Activated T-cell treated with anti-CD3 and anti-CD28 coated beads, Interleukin-2, amount 50 U/mL, for 1 hour (primary cell): Measurements from ENCODE around the gene LSM10.

Source experiments
- DNase-seq: peaks from one replicate; pipeline ENCODE4 v3.0.0-alpha.2; 2020

LSM10 gene

GRCh38 chr1:36382231-36382630 is 15.5 kb downstream of the LSM10 start:
- no peak for DNase-seq

GRCh38 chr1:36381405-36381804 is 16.3 kb downstream of the LSM10 start:
- no peak for DNase-seq

- no peak for DNase-seq
Observed at GRCh38 chr1:36380782-36381181, 16.9 kb downstream of the LSM10 start.

DNA sequence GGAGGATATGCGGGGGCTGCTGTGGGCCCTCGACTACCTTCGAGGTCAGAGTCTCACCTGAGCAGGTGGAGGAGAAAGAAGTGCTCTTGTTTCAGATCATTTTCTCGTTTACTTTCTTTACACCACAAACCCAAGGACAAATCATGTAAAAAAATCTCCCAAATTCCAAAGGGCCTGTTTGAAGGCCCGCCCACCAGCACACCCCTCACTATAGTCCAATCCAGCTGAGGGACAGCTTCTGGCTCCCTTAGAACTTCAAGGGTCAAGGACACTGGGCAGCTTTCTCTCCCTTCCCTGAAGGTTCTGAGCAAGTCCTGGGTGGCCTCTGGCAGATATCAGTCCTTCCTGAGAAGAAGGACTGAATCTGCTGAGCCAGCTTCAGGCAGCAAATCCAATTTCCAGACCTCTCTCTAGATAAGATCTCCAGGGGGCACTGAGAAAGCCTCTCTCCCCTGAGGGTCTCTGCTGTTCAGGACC is 17.5 kb downstream of the LSM10 start:
- DNase-seq = no peak

DNA sequence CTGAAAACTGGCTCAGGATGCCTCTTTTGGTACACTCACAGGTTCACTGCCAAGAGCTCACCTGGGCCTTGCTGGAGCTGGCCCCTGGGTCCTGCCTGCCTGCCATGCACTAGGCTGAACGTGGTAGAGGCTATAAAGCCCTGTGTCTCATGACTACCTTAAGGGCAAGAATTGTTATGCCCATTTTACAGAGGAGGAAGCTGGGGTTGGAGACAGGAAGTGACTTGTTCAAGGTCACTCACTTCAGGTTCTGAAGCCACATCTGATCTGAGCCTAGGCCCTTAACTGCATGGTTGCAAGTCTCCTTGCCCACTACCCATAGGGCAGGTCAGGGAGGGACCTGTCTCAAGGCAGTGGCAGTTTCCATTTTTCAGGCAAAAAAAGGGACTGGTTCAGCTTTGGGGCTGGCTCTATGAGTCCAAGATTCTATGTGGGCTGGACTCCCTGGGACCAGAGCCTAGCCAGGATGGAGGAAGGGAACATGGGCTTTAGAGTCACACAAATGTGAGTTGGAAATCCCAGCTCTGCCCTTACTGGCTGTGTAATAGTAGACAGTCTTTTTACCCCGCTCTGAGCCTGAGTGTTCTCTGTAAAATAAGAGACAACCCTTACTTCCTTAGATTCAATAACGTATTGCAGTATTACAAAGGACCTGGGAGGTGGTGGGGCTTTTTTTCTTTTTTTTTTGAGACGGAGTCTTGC is 19.8 kb downstream of the LSM10 start:
- DNase-seq = no peak

- DNase-seq = no peak
Observed at GRCh38 chr1:36372617-36373016, 25.1 kb downstream of the LSM10 start.

DNA sequence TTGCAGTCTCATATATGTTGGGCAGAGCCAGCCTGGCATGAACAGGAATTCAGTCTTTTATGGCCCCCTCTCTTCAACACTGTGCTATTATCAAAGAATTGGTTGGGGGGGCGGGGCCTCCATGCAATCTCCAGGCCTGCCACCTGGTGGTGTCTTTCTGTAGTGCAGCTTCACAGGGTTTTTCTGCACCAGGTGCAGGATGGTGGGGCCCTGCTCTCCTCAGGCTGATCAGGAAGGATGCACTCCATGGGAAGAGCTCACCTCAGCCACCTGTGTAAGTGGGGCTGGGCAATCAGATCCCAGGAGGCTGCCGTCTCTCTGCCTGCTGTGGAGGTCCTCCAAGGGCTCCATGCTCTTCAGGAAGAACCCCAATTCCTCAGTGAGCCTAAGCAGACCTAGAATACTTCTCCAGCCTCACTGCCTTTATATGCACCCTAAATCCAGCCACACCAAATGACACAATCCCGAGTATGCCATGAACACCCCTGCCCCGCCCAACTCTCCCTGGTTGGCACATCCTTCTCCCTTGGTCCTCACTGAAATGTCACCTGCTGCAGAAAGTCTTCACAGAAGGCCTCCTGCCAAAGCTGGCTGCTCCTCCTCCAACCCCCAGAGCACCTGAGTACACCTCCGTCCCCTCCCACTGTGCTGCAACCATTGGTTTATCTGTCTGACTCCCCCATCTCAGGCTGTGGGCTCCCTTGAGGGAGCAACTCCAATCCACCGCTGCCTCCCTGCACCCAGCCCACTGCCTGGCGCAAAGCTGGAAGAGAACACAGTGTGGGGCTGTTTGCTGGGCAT is 28.4 kb downstream of the LSM10 start:
- DNase-seq = peak; percentile 87

DNA sequence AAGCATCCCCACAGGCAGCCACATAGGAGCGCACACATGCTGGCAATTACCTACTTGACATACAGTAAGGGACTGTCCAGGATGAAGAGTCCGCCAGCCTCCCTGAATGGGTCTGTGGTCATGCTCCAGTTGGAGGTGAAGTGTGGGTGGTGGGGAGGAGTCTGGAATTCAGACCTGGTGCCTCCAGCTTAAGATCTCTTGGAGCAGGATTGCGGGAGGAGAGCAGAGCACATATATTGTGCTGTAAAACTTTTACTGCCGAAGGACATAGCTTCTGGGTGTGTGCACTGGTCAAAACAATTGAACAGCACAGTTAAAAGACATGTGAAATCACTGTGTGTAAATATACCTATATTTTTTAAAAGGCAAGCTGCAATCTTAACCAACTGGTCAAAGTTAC is 29.9 kb downstream of the LSM10 start:
- no peak for DNase-seq

DNA sequence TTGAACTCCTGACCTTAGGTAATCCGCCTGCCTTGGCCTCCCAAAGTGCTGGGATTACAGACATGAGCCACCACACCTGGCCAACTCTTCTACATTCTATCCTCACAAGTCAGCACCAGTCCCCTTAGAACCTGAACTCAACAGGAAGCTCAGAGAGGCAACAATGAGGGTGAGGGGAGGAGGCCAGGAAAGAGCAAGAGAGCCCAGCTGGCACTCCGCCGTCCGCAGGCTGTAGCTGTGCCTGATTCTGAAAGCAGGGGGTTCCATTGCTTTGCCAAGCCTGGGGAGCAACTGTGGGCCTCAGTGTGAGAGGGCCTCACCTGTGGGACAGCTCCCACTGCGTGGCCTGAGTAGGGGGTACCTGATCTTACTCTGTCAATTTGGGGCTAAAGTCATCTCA is 30.6 kb downstream of the LSM10 start:
- DNase-seq = no peak

GRCh38 chr1:36366091-36366661 is 31.5 kb downstream of the LSM10 start:
- peak; percentile 60 for DNase-seq

- no peak for DNase-seq
Observed at GRCh38 chr1:36365381-36365780, 32.3 kb downstream of the LSM10 start.

GRCh38 chr1:36359911-36360550 is 37.7 kb downstream of the LSM10 start:
- DNase-seq = no peak

DNA sequence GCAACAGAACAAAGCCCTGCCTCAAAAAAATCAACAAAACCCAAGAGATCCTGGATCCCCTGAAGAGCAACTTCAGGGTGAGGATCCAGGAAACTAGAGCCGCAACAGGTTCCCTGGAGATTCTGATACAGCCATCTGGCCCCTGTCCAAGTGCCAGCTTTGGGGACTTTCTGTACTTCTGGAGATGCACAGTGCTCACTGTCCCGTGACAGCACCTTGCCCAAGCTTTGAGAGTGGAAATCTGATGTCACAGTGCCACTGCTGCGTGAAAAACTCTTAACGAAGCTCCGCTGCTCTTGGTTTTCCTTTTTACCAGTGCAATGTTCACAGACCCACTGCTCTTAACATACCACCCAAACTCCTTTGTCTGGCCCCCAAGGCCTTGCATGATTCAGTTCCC is 38.3 kb downstream of the LSM10 start:
- DNase-seq = no peak

GRCh38 chr1:36358514-36359084 is 39.1 kb downstream of the LSM10 start:
- DNase-seq = no peak

GRCh38 chr1:36355811-36356210 is 41.9 kb downstream of the LSM10 start:
- DNase-seq = no peak

DNA sequence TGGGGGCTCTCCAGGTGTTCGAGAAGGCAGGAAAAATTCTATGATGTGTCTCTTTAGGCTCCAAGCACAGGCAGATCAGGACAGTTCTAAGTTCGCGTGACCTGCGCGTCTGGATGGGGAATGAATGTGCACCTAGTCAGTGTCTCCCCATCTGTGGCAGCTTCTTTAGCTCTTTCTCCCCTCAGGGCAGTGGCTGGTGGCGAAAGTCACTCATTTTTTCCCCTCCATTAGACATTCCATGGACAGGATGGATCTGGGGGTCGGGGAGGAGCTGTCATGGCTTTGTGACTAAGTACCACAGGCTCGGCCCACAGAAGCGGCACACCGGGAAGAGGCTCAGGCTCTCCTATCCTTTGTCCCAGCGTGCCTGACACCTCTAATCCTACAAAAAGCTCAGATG is 43.2 kb downstream of the LSM10 start:
- no peak for DNase-seq

DNA sequence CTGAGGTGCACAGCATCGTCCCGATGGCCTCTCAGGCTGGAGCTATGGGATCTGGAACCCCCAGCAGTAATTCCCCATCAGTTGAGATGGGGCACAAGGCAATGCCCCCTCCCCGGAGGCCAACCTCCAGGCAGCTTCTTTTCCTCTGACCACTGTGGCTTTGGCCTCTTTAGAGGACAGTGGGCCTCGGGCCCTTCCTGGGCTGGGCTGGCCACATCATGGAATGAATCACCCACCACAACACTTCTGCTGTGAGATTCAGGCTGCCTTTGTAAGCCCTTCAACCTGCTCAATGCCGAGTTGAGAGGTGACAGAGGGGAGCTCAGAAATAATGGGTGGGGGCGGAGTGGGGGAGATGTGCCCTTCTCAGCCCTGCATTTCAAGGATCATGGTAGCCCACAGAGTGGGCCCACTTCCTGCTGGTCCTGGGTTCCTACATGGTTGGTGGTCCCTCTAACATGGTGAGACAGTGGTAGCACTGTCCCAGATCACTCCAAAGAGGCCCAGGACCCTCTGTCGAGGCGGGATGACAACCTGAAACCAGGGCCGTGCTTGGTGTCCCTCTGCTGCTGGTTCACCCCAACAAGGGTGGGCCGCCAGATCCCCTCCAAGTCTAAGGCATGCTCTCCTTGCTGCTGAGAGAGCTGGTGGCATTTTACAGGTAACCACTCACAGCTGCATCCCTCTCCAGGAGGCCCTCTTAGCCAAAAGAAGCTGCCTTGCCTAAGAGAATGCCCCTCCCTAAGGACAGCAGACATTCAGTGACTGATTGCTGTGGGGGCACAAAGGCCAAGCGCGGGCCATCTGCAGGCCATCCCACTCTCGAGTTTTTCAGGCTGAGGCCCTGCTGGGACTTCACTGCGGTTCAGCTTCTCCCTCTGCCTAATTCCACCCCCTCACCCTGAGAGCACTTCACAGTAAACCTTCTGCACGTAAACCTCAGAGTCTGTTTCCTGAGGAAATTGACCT is 44.5 kb downstream of the LSM10 start:
- no peak for DNase-seq

DNA sequence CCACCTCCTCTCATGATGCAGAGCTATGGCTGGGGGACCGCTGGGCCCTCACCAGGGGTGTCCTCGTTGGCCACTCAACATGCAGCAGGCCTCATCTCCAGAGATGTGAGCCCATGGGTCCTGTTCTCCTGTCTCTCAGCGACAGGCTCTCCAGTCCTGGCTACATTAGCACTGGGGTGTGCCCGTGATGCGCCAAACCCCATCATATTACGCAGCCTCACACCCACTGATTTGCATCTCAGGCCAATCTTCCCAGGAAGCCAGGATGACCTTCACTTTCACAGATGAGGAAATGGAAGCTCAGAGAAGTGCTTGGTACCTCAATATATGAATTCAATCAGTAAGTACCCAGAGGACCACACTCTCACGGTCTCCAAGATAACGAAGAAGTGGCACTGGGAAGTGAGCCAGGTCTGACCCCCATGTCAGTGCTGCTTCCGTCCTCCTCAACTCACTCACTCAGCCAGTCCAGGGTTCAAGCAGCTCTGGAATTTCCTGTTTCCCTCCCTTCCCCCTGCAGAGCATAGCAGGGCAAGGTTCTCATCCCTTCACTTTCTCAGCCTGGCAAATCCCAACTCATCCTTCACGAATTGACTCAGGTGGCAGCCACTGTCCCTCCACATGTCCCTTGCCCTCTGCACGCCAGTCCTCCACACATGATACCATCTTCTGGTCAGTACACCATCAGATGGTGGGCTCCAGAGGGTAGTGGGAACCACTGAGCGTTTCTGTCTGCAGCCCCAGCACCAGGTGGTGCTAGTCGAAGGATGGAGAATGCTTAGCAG is 45.4 kb downstream of the LSM10 start:
- no peak for DNase-seq

DNA sequence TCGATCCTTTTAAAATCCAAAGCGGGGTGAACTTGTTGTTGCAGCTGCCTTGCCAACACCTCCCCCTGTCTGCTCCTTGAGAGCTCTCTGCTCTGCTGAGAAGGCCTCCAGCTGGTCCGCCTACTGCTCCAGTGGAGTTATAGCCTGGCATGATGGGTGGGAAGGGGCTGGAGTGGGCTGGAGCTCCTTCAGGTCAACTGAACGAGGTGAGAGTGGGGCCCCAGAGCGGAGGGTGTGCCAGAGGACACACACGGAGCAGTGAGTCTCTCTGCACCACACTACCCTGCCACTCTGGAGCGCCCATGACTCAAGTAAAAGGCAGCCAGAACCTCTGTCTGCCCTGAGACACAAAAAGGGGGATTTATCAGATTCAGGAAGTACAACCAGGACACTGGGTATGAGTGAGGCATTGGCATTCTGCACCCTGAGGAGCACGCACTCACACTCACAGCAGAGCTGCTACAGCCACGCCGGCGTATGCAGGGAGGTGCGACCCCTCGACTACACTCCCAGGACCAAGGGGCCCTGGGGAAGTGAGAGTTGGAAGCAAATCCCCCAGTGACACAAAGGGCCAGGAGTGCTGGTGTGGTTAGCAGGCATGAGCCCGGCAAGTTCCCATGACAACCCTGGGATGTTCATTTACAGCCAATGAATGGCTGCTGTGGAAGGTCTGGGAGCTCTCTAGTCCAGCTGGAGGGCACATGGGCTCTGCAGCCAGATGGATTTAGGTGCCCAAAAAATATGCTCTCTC is 46.3 kb downstream of the LSM10 start:
- DNase-seq = no peak

DNA sequence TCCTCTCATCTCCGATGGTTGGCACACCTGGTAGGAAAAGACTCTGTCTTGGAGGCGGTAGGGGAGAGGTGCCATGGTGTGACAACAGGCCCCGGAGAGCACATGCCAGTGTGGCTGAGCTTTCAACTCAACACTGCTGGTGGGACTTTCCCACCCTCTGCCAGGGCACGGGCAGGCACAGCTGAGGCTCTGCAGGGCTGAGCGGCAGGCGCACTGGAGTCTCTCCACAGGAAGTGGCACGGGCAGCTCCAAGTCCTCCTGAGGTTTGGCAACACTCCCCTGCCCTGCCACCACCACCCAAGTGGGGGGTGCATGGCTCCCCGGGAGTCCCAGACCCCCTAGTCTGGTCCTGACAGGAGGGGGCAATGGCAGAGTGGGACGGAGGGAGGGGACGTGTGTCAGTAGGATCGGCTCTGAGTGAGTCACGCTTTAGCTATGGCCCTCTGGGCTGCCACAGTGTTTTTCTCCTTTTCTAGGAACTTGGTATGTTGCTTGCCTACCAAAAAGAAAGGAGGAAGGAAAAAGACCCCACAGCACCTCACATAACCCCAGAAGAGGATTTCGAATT is 47.0 kb downstream of the LSM10 start:
- peak; percentile 54 for DNase-seq
